ENCODE data around the gene OR7E24. TPM values are rescaled to one million over a fixed set of nuclear protein-coding genes. Genes with fewer than 3 reads are reported as not detected.

OR7E24 gene
- total and polyA plus RNA-seq, 2 experiments from 2014 or later = not detected

DNA sequence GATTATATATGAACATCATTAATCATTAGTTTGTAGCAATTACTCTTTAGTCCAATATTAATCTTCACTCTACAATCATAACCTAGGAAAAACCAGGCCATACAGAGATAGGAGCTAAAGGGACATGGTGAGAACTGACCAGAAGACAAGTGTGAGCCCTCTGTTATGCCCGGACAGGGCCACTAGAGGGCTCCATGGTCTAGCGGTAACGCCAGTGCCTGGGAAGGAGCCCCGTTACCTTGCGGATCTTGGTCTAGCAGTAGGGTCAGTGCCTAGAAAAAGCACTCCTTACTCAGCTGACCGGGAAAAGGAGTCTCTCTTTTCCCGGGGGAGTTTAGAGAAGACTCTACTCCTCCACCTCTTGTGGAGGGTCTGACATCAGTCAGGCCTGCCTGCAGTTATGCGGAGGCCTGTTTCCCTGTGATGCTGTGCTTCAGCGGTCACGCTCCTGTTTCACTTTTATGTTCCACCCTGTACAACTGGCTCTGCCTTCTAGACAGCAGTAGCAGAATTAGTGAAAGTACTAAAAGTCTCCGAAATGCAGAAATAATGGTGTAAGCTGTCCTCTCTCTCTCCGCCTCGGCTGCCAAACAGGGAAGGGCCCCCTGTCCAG is 45.1 kb upstream of the OR7E24 start:
- no peak overlapping the region for H3K27ac Mint-ChIP-seq
- TF ChIP-seq EZH2phosphoT487 (IDR thresholded peaks at IDR 0.05; ENCODE audit: unreplicated experiment) = no peak
- TF ChIP-seq, protein P1, sequence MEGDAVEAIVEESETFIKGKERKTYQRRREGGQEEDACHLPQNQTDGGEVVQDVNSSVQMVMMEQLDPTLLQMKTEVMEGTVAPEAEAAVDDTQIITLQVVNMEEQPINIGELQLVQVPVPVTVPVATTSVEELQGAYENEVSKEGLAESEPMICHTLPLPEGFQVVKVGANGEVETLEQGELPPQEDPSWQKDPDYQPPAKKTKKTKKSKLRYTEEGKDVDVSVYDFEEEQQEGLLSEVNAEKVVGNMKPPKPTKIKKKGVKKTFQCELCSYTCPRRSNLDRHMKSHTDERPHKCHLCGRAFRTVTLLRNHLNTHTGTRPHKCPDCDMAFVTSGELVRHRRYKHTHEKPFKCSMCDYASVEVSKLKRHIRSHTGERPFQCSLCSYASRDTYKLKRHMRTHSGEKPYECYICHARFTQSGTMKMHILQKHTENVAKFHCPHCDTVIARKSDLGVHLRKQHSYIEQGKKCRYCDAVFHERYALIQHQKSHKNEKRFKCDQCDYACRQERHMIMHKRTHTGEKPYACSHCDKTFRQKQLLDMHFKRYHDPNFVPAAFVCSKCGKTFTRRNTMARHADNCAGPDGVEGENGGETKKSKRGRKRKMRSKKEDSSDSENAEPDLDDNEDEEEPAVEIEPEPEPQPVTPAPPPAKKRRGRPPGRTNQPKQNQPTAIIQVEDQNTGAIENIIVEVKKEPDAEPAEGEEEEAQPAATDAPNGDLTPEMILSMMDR (conservative IDR thresholded peaks at IDR 0.05; ENCODE audit: low read depth in 2 of 2) = peak; percentile 77 to 82
- ATAC-seq (peak; percentile 77), DNase-seq (ENCODE audit: low spot score) (peak; percentile 79)
- H3K4me1 ChIP-seq (ENCODE audit: insufficient read depth) = no peaks in the 10 kb centered on the region
- H3K79me2 ChIP-seq (replicated peaks; ENCODE audit: insufficient read depth) = no peaks in the 10 kb centered on the region
- H3K4me3 ChIP-seq = no peak overlapping the region
- no peaks in the 10 kb centered on the region for H3K27me3 Mint-ChIP-seq (ENCODE audit: insufficient read depth, low read depth, poor library complexity)
- H3K4me3 Mint-ChIP-seq = no peak overlapping the region
- no peaks in the 10 kb centered on the region for H4K20me1 ChIP-seq (replicated peaks; ENCODE audit: insufficient read depth)
- H3K9me3 Mint-ChIP-seq = peaks cover 91% of the 10 kb centered on the region
- H3K4me1 Mint-ChIP-seq = no peaks in the 10 kb centered on the region
- peaks cover 14% of the 10 kb centered on the region; the same call in 2 of the 3 replicates for H3K36me3 Mint-ChIP-seq (ENCODE audit: low read depth)
- H3F3A ChIP-seq (replicated peaks; ENCODE audit: low read depth) = no peaks in the 10 kb centered on the region
- no peaks in the 10 kb centered on the region for H3K27me3 ChIP-seq (ENCODE audit: insufficient read depth)
- H2AFZ ChIP-seq = peak overlapping the region; percentile 83
- H3K9me2 ChIP-seq (ENCODE audit: insufficient read depth) = no peaks in the 10 kb centered on the region
- no peak overlapping the region for H3K27ac ChIP-seq (ENCODE audit: low read depth)
- no peak overlapping the region for H3K4me2 ChIP-seq
- no peaks in the 10 kb centered on the region for H3K36me3 ChIP-seq (ENCODE audit: insufficient read depth)

DNA sequence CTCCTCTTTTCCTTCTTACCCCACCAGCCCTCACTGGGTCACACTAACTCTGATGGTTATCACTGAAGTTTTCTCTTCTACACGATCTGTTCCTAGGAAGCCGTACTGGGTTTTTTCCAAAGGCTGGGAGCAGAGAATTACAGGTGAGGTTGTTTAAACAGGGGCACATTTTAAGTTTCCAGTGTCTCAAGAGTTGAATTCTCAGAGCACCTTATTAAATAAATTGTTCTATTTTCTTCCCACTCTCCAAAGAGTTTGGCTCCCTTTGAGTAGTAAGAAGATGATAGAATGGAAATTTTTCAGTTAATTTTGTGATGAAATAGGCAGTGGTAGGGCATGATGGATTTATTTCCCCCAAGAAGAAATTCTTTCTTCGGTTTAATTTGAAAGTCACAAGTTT is 31.2 kb upstream of the OR7E24 start, which contains the start of gene OR7D4:
TSS of gene OR7D4 (minus strand) at position 101 of the 400 bp plus-strand sequence. CDS start 4,752 bp downstream, outside the sequence.
- Histone ChIP-seq H3K4me2 (no peak within 1 kb of the TSS), H4K20me1 (replicated peaks; ENCODE audit: insufficient read depth) (no peaks in the 10 kb centered on the region), H3K27me3 (ENCODE audit: insufficient read depth) (no peaks in the 10 kb centered on the region), H3K36me3 (ENCODE audit: insufficient read depth) (no peaks in the 10 kb centered on the region; the same call in 1 of the 2 replicates), H3F3A (replicated peaks; ENCODE audit: low read depth) (no peaks in the 10 kb centered on the region), H3K4me1 (ENCODE audit: insufficient read depth) (no peaks in the 10 kb centered on the region), H3K9me2 (ENCODE audit: insufficient read depth) (no peaks in the 10 kb centered on the region), H3K27ac (ENCODE audit: low read depth) (no peak within 1 kb of the TSS), H3K79me2 (replicated peaks; ENCODE audit: insufficient read depth) (no peaks in the 10 kb centered on the region), H3K4me3 (no peak within 1 kb of the TSS), H2AFZ (no peak within 1 kb of the TSS)
- Mint-ChIP-seq H3K4me1 (no peaks in the 10 kb centered on the region), H3K36me3 (ENCODE audit: low read depth) (peaks cover 43% of the 10 kb centered on the region), H3K27me3 (ENCODE audit: insufficient read depth, low read depth, poor library complexity) (no peaks in the 10 kb centered on the region), H3K27ac (no peak within 1 kb of the TSS), H3K4me3 (no peak within 1 kb of the TSS), H3K9me3 (peaks cover 94% of the 10 kb centered on the region)
- ATAC-seq (no peak), DNase-seq (ENCODE audit: low spot score) (no peak)
- TF ChIP-seq CREB1 (CRISPR knock-in tag; IDR thresholded peaks at IDR 0.05; ENCODE audit: low read depth) (no peak), NANOG (IDR thresholded peaks at IDR 0.05; ENCODE audit: borderline replicate concordance) (no peak), EZH2 (IDR thresholded peaks at IDR 0.05; ENCODE audit: low read depth, unreplicated experiment) (no peak), ZNF114 (CRISPR knock-in tag; IDR thresholded peaks at IDR 0.05) (no peak)
- TF ChIP-seq, protein P2, sequence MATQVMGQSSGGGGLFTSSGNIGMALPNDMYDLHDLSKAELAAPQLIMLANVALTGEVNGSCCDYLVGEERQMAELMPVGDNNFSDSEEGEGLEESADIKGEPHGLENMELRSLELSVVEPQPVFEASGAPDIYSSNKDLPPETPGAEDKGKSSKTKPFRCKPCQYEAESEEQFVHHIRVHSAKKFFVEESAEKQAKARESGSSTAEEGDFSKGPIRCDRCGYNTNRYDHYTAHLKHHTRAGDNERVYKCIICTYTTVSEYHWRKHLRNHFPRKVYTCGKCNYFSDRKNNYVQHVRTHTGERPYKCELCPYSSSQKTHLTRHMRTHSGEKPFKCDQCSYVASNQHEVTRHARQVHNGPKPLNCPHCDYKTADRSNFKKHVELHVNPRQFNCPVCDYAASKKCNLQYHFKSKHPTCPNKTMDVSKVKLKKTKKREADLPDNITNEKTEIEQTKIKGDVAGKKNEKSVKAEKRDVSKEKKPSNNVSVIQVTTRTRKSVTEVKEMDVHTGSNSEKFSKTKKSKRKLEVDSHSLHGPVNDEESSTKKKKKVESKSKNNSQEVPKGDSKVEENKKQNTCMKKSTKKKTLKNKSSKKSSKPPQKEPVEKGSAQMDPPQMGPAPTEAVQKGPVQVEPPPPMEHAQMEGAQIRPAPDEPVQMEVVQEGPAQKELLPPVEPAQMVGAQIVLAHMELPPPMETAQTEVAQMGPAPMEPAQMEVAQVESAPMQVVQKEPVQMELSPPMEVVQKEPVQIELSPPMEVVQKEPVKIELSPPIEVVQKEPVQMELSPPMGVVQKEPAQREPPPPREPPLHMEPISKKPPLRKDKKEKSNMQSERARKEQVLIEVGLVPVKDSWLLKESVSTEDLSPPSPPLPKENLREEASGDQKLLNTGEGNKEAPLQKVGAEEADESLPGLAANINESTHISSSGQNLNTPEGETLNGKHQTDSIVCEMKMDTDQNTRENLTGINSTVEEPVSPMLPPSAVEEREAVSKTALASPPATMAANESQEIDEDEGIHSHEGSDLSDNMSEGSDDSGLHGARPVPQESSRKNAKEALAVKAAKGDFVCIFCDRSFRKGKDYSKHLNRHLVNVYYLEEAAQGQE (IDR thresholded peaks at IDR 0.05; ENCODE audit: unreplicated experiment) = no peak
- TF ChIP-seq, protein P1 (conservative IDR thresholded peaks at IDR 0.05; ENCODE audit: low read depth in 2 of 2) = no peak
